Motor neuron (in vitro differentiated cells): Measurements from ENCODE around the gene NCCRP1. TPM values are rescaled to one million over a fixed set of nuclear protein-coding genes. Genes with fewer than 3 reads are reported as not detected.

Source experiments
- ATAC-seq, 8 experiments: fragments of 200-7000 bp; cut with Tn5 transposase; replicated peaks in 6 of 8; 2 replicates each; pipeline ENCODE4 v1.8.0; 2021; ENCODE audit warnings: mild to moderate bottlenecking in 8 of 8, moderate library complexity in 8 of 8
- H3K27ac ChIP-seq, 2 donors: fragments of 250-450 bp; sonication (Bioruptor Pico); 2 replicates each; pipeline ENCODE4 v1.9.0; 2021; ENCODE audit warnings: antibody characterized with exemption in 2 of 2, mild to moderate bottlenecking in 2 of 2, moderate library complexity in 1 of 2
- H3K4me1 ChIP-seq, 2 donors: fragments of 250-450 bp; sonication (Bioruptor Pico); replicated peaks in 1 of 2; 2 replicates each; pipeline ENCODE4 v1.6.1; 2021; ENCODE audit warnings: antibody characterized with exemption in 2 of 2, mild to moderate bottlenecking in 2 of 2, moderate library complexity in 1 of 2
- H3K4me3 ChIP-seq, 5 donors: fragments of 250-450 bp; sonication (Bioruptor Pico); 2 replicates each; pipeline ENCODE4 v1.9.0; 2021; ENCODE audit warnings: antibody characterized with exemption in 5 of 5, mild to moderate bottlenecking in 5 of 5, moderate library complexity in 4 of 5
- WGBS, 10 experiments: fragments of 450-650 bp; shearing (Covaris generic); methylation state at CpG; one replicate each; pipeline ENCODE4 v1.0.0; 2022; 5-methylcytosine and 5-hydroxymethylcytosine counted together
- in situ Hi-C, 9 experiments: fragments of 400-800 bp; cut with MboI; loops; one replicate each; pipeline ENCODE4 v1.15.0; 2021; ENCODE audit warnings: low sequenced_read_pairs in 9 of 9, low pct_unique_long_range_greater_than_20kb in 2 of 9; ENCODE audit not compliant: unreplicated experiment in 9 of 9
- total RNA-seq, 8 experiments: library from RNA; unstranded; fragments of 300-600 nt; gene quantifications; 2 replicates each; pipeline versions ENCODE4 v1.2.3 to v1.2.4, GENCODE V29; 2022

Gene NCCRP1
- total RNA-seq, 8 experiments from 2014 or later: 0.13 to 0.94 (median 0.24) TPM; not detected in 2

- in situ Hi-C loops: no loop called here
- no peak for ATAC-seq
- Histone ChIP-seq H3K4me3 (no peak overlapping the region), H3K4me1 (no peaks in the 10 kb centered on the region), H3K27ac (no peak overlapping the region)
- WGBS, 10 experiments: 25 to 83% (median 63%) methylated on average over 1 to 4 of the region's 5 CpGs; no CpG with 5 or more reads in 2 of the 10 experiments
Measured at GRCh38 chr19:39251081-39251480, 54.3 kb downstream of the NCCRP1 start.

Other genes with a start within 250 kb of the NCCRP1 start
- gene FBXO17, start 221.2 kb upstream of the NCCRP1 start, total RNA-seq: 10 to 100 TPM in 3 of 8 experiments, 1 to 10 TPM in 5; 3.8 to 36.7 (median 7.7) TPM
- gene FBXO27, start 164.4 kb upstream of the NCCRP1 start, total RNA-seq: 1 to 10 TPM in 6 of 8 experiments, under 1 TPM in 2; 0.67 to 5.4 (median 3.3) TPM
- under 1 TPM in 5 of 8 experiments, not detected in 3; 0.07 to 0.42 (median 0.15) TPM for gene ACP7, start 112.6 kb upstream of the NCCRP1 start, total RNA-seq
- gene PAK4, start 71.2 kb upstream of the NCCRP1 start, total RNA-seq: 10 to 100 TPM in 5 of 8 experiments, 1 to 10 TPM in 3; 6.5 to 42.8 (median 11.9) TPM
- gene SYCN, start 7.3 kb downstream of the NCCRP1 start, total RNA-seq: not detected
- gene IFNL3, start 48.0 kb downstream of the NCCRP1 start, total RNA-seq: not detected
- under 1 TPM in 3 of 8 experiments, not detected in 5; 0.14 to 0.19 (median 0.17) TPM for gene IFNL4, start 51.9 kb downstream of the NCCRP1 start, total RNA-seq
- not detected for gene IFNL2, start 71.4 kb downstream of the NCCRP1 start, total RNA-seq
- gene IFNL1, start 99.4 kb downstream of the NCCRP1 start, total RNA-seq: not detected
- gene LRFN1, start 123.9 kb downstream of the NCCRP1 start, total RNA-seq: 1 to 10 TPM in 7 of 8 experiments, under 1 TPM in 1; 0.41 to 6.6 (median 2.9) TPM
- gene GMFG, start 139.1 kb downstream of the NCCRP1 start, total RNA-seq: 1 to 10 TPM in 3 of 8 experiments, under 1 TPM in 3, not detected in 2; 0.55 to 1.5 (median 1.1) TPM
- gene SAMD4B, start 145.5 kb downstream of the NCCRP1 start, total RNA-seq: 100 to 1,000 TPM in 2 of 8 experiments, 10 to 100 TPM in 6; 24.1 to 124 (median 64.9) TPM
- gene PAF1, start 194.1 kb downstream of the NCCRP1 start, total RNA-seq: 10 to 100 TPM; 23.7 to 59.7 (median 37.0) TPM
- 10 to 100 TPM; 19.9 to 45.6 (median 26.2) TPM for gene MED29, start 194.4 kb downstream of the NCCRP1 start, total RNA-seq
- gene ZFP36, start 209.9 kb downstream of the NCCRP1 start, total RNA-seq: 10 to 100 TPM in 3 of 8 experiments, 1 to 10 TPM in 4, under 1 TPM in 1; 0.96 to 30.4 (median 6.6) TPM
- 10 to 100 TPM in 6 of 8 experiments, 1 to 10 TPM in 2; 1.1 to 50.6 (median 13.2) TPM for gene PLEKHG2, start 215.7 kb downstream of the NCCRP1 start, total RNA-seq
- gene RPS16, start 239.0 kb downstream of the NCCRP1 start, total RNA-seq: 1,000 to 10,000 TPM in 7 of 8 experiments, 100 to 1,000 TPM in 1; 781 to 3,131 (median 1,617) TPM
- gene SUPT5H, start 248.6 kb downstream of the NCCRP1 start, total RNA-seq: 100 to 1,000 TPM in 1 of 8 experiments, 10 to 100 TPM in 7; 52.4 to 129 (median 76.3) TPM